Measurements from ENCODE around the gene PNMA6E.
A peak's percentile ranks its signal among the peaks of the same experiment; 100 is the strongest.
"Not testable (repeated sequence)": the region's sequence is repeated elsewhere in the genome, so short reads cannot be mapped to it uniquely, and the experiment has no call there.

Gene PNMA6E

DNA sequence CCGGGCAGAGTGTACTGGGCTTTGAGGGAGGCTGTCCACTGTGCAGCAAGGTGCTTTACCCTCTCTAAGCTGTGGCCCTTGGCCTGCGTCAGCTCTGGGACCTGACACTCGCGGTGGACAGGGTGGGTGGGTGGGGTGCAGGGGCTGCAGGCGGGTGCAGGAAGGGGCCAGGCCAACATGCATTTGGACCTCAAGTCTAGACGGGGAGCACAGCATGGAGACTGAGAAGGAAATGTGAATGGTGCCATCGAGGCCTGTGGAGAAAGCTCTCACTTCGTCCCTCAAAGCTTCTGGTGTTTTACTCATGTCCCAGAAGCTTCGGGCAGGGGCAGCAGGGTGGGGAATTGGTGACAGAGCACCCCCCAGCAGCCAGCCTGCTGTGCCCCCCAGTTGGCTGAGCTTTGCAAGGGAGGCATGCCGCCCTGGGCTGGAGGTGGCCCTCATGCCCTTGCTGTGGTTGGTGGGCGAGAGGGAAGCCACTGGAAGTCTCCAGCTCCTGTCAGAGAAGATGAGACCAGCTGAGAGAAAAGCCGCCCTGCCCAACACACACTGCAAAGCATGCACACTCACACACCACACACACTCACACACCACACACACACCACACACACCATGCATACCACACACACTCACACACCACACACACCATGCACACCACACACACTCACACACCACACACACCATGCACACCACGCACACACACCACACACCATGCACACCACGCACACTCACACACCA, 12.3 kb downstream of the PNMA6E start:
- no peak for TF ChIP-seq POU2F2 (IDR thresholded peaks at IDR 0.05; ENCODE audit: low read depth, low read length)
- no peak for TF ChIP-seq PAX5 (IDR thresholded peaks at IDR 0.05; ENCODE audit: insufficient read depth, low read length, severe bottlenecking)
- no peak for TF ChIP-seq TAF1 (IDR thresholded peaks at IDR 0.05; ENCODE audit: low read depth, low read length)
- TF ChIP-seq POLR2A (IDR thresholded peaks at IDR 0.05; ENCODE audit: low read depth, low read length), result no peak
- TF ChIP-seq SPI1 (IDR thresholded peaks at IDR 0.05; ENCODE audit: low read depth, low read length), result no peak
- no peak for TF ChIP-seq POLR2AphosphoS5 (IDR thresholded peaks at IDR 0.05; ENCODE audit: low read depth, low read length)
- peak; percentile 57 for FAIRE-seq
- DNase-seq (ENCODE audit: insufficient read length, low spot score), result no peak

GRCh38 chrX:153387987-153388721, 13.0 kb downstream of the PNMA6E start:
- no peak for FAIRE-seq
- no peak for TF ChIP-seq POLR2A (IDR thresholded peaks at IDR 0.05; ENCODE audit: low read depth, low read length)
- TF ChIP-seq TAF1 (IDR thresholded peaks at IDR 0.05; ENCODE audit: low read depth, low read length), result no peak
- no peak for TF ChIP-seq POU2F2 (IDR thresholded peaks at IDR 0.05; ENCODE audit: low read depth, low read length)
- TF ChIP-seq POLR2AphosphoS5 (IDR thresholded peaks at IDR 0.05; ENCODE audit: low read depth, low read length), result no peak
- TF ChIP-seq SPI1 (IDR thresholded peaks at IDR 0.05; ENCODE audit: low read depth, low read length), result no peak

GRCh38 chrX:153387345-153387744, 13.8 kb downstream of the PNMA6E start:
- DNase-seq (ENCODE audit: insufficient read length, low spot score) (no peak), FAIRE-seq (no peak)
- no peak for TF ChIP-seq POU2F2 (IDR thresholded peaks at IDR 0.05; ENCODE audit: low read depth, low read length)
- TF ChIP-seq TAF1 (IDR thresholded peaks at IDR 0.05; ENCODE audit: low read depth, low read length), result no peak
- TF ChIP-seq SPI1 (IDR thresholded peaks at IDR 0.05; ENCODE audit: low read depth, low read length), result no peak
- TF ChIP-seq POLR2A (IDR thresholded peaks at IDR 0.05; ENCODE audit: low read depth, low read length), result no peak
- no peak for TF ChIP-seq POLR2AphosphoS5 (IDR thresholded peaks at IDR 0.05; ENCODE audit: low read depth, low read length)
- TF ChIP-seq PAX5 (IDR thresholded peaks at IDR 0.05; ENCODE audit: insufficient read depth, low read length, severe bottlenecking), result no peak

More at GRCh38 chrX:153387987-153388721, 13.0 kb downstream of the PNMA6E start:
- no peak for DNase-seq (ENCODE audit: insufficient read length, low spot score)

- no peak for FAIRE-seq
- no peak for DNase-seq (ENCODE audit: insufficient read length, low spot score)
- TF ChIP-seq POU2F2 (IDR thresholded peaks at IDR 0.05; ENCODE audit: low read depth, low read length) (no peak), TAF1 (IDR thresholded peaks at IDR 0.05; ENCODE audit: low read depth, low read length) (no peak), POLR2A (IDR thresholded peaks at IDR 0.05; ENCODE audit: low read depth, low read length) (no peak), SPI1 (IDR thresholded peaks at IDR 0.05; ENCODE audit: low read depth, low read length) (no peak), POLR2AphosphoS5 (IDR thresholded peaks at IDR 0.05; ENCODE audit: low read depth, low read length) (no peak), PAX5 (IDR thresholded peaks at IDR 0.05; ENCODE audit: insufficient read depth, low read length, severe bottlenecking) (no peak)
These were observed 15.1 kb downstream of the PNMA6E start for GRCh38 chrX:153386097-153386496.

GRCh38 chrX:153384973-153385372, 16.2 kb downstream of the PNMA6E start:
- not testable (repeated sequence) for FAIRE-seq; DNase-seq (ENCODE audit: insufficient read length, low spot score)

GRCh38 chrX:153384390-153384789, 16.8 kb downstream of the PNMA6E start:
- no peak for DNase-seq (ENCODE audit: insufficient read length, low spot score)
- FAIRE-seq, result no peak
- TF ChIP-seq SPI1 (IDR thresholded peaks at IDR 0.05; ENCODE audit: low read depth, low read length) (no peak), POU2F2 (IDR thresholded peaks at IDR 0.05; ENCODE audit: low read depth, low read length) (no peak), POLR2A (IDR thresholded peaks at IDR 0.05; ENCODE audit: low read depth, low read length) (no peak), POLR2AphosphoS5 (IDR thresholded peaks at IDR 0.05; ENCODE audit: low read depth, low read length) (no peak)

DNA sequence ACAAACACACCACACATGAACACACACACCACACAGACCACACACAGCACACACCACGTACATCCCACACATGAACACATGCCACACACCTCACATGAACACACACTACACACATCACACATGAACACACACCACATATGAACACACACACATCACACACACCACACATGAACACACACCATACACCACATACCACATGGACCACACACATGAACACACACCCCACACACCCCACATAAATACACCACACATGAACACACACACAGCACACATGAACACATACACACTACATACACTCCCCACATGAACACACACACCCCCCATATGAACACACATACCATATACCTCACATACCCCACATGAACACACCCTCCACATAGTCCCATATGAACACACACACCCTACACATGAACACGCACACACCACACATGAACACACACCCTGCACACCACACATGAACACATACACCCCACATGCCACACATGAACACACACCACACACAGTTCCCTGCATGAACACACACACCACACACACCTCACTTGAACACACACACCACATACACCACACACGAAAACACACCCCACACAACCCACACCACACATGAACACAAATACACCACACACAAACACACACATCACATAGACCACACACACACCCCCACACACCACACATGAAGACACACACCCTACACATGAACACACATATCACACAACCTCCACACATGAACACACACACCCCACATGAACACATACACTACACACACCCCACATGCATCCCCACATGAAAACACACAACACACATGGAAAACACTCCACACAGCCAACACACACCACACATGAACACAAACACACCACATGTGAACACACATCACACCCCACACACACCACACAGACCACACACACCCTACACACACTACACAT, 18.3 kb downstream of the PNMA6E start:
- DNase-seq (ENCODE audit: insufficient read length, low spot score), result no peak
- TF ChIP-seq POLR2A (IDR thresholded peaks at IDR 0.05; ENCODE audit: low read depth, low read length) (no peak), POLR2AphosphoS5 (IDR thresholded peaks at IDR 0.05; ENCODE audit: low read depth, low read length) (no peak)
- peak; percentile 97 for FAIRE-seq

- peak; percentile 41 for FAIRE-seq
- TF ChIP-seq PAX5 (IDR thresholded peaks at IDR 0.05; ENCODE audit: insufficient read depth, low read length, severe bottlenecking) (no peak), POU2F2 (IDR thresholded peaks at IDR 0.05; ENCODE audit: low read depth, low read length) (no peak), POLR2AphosphoS5 (IDR thresholded peaks at IDR 0.05; ENCODE audit: low read depth, low read length) (no peak), POLR2A (IDR thresholded peaks at IDR 0.05; ENCODE audit: low read depth, low read length) (no peak), TAF1 (IDR thresholded peaks at IDR 0.05; ENCODE audit: low read depth, low read length) (no peak), SPI1 (IDR thresholded peaks at IDR 0.05; ENCODE audit: low read depth, low read length) (no peak)
- no peak for DNase-seq (ENCODE audit: insufficient read length, low spot score)
These were observed 19.2 kb downstream of the PNMA6E start for GRCh38 chrX:153381684-153382532.

GRCh38 chrX:153380691-153381090, 20.5 kb downstream of the PNMA6E start:
- no peak for FAIRE-seq
- no peak for TF ChIP-seq POU2F2 (IDR thresholded peaks at IDR 0.05; ENCODE audit: low read depth, low read length)
- DNase-seq (ENCODE audit: insufficient read length, low spot score), result no peak

Data from GM12891 (cell line).